K562 (cell line): ENCODE data around the gene COL15A1. TPM values are rescaled to one million over a fixed set of nuclear protein-coding genes. Genes with fewer than 3 reads are reported as not detected.

Experiments used
- CBX5 ChIP-seq: IDR thresholded peaks from 2 replicates; pipeline ENCODE4 v1.6.1; 2014; ENCODE audit warnings: low read depth, borderline replicate concordance
- FOSL1 ChIP-seq: fragments of 200-800 bp; sonication (Bioruptor generic); conservative IDR thresholded peaks from 2 replicates; pipeline ENCODE4 v1.6.1; 2016; ENCODE audit warnings: missing genetic modification characterization, missing compliant biosample characterization
- HMGN3 ChIP-seq: IDR thresholded peaks from 2 replicates; pipeline ENCODE4 v1.6.1; 2011; ENCODE audit warnings: borderline replicate concordance, low read depth, mild to moderate bottlenecking, mixed read lengths, low read length; ENCODE audit not compliant: insufficient read length; ENCODE audit errors: extremely low read depth
- SMAD2 ChIP-seq: fragments of 150-350 bp; IDR thresholded peaks from 2 replicates; pipeline ENCODE4 v1.6.1; 2014; ENCODE audit warnings: low read depth, mild to moderate bottlenecking, low read length
- ZFP36 ChIP-seq: fragments of 150-350 bp; IDR thresholded peaks from 2 replicates; pipeline ENCODE4 v1.6.1; 2018; ENCODE audit warnings: low read length, low read depth; ENCODE audit not compliant: partially characterized antibody
- ZNF584 ChIP-seq: fragments of 200-800 bp; sonication (Bioruptor generic); IDR thresholded peaks from 2 replicates; pipeline ENCODE4 v1.6.1; 2016; ENCODE audit warnings: low read depth, mild to moderate bottlenecking, missing genetic modification characterization, missing compliant biosample characterization
- polyA plus RNA-seq, 8 experiments: library from polyadenylated mRNA; depleted of rRNA in 4 of 8; stranded (reverse) in 5 of 8; unstranded in 3 of 8; fragments of >200 nt; fragmentation: Nextera tagmentation in 2 of 8; fragmentation: Illumina TruSeq in 1 of 8; extraction: Ambion mirVana in 2 of 8; extraction: Trizol in 1 of 8; gene quantifications; 2 replicates each; pipeline versions ENCODE4 v1.2.1 to v1.2.3, GENCODE V29; 2011 to 2014; ENCODE audit warnings: inconsistent platforms in 1 of 8, missing spikeins in 1 of 8
- total RNA-seq, 7 experiments: library from RNA; depleted of rRNA in 6 of 7; stranded (reverse); fragments of >200 nt in 6 of 7; fragmentation: Illumina TruSeq in 2 of 7; extraction: Trizol in 2 of 7; gene quantifications; 2 replicates each; pipeline versions ENCODE4 v1.2.1 to v1.2.3, GENCODE V29; 2011 to 2021; ENCODE audit warnings: low replicate concordance in 1 of 7
- TF ChIP-seq, protein P1 (sequence below): fragments of 250-450 bp; sonication (Bioruptor Pico); IDR thresholded peaks from 2 replicates; pipeline ENCODE4 v1.4.0; 2020; ENCODE audit warnings: mild to moderate bottlenecking
- TF ChIP-seq, protein P2 (sequence below), 3 experiments: IDR thresholded peaks in 2 of 3; conservative IDR thresholded peaks in 1 of 3; 2 replicates each; pipeline ENCODE4 v1.5.1; 2011 to 2012; ENCODE audit warnings: low read length in 3 of 3, mild to moderate bottlenecking in 3 of 3, control low read depth in 2 of 3, improper control_type of control experiment in 1 of 3, inconsistent platforms in 1 of 3, low read depth in 1 of 3, mixed read lengths in 1 of 3, moderate library complexity in 1 of 3; ENCODE audit not compliant: insufficient read depth in 2 of 3
- TF ChIP-seq, protein P3 (sequence below): sonication (generic); formaldehyde crosslinking; IDR thresholded peaks from 2 replicates; pipeline ENCODE4 v1.8.1; 2023; ENCODE audit warnings: mild to moderate bottlenecking, missing genetic modification reagents
- TF ChIP-seq, protein P4 (sequence below): fragments of 450-650 bp; IDR thresholded peaks from 2 replicates; pipeline ENCODE4 v1.6.1; 2016; ENCODE audit warnings: missing biosample characterization, missing genetic modification characterization
- TF ChIP-seq, protein P5 (sequence below): fragments of 450-650 bp; IDR thresholded peaks from 2 replicates; pipeline ENCODE4 v1.6.1; 2018; ENCODE audit not compliant: partially characterized antibody
- TF ChIP-seq, protein P6 (sequence below): fragments of 250-450 bp; sonication (Bioruptor Pico); IDR thresholded peaks from 2 replicates; pipeline ENCODE4 v1.9.0; 2021; ENCODE audit warnings: mild to moderate bottlenecking, inconsistent platforms

The COL15A1 gene
- total and polyA plus RNA-seq, 9 of the 15 experiments (the other 6 are each of a cell fraction or from before 2014, with no cell fraction given), result 0.46 to 5.1 (median 2.6) TPM

DNA sequence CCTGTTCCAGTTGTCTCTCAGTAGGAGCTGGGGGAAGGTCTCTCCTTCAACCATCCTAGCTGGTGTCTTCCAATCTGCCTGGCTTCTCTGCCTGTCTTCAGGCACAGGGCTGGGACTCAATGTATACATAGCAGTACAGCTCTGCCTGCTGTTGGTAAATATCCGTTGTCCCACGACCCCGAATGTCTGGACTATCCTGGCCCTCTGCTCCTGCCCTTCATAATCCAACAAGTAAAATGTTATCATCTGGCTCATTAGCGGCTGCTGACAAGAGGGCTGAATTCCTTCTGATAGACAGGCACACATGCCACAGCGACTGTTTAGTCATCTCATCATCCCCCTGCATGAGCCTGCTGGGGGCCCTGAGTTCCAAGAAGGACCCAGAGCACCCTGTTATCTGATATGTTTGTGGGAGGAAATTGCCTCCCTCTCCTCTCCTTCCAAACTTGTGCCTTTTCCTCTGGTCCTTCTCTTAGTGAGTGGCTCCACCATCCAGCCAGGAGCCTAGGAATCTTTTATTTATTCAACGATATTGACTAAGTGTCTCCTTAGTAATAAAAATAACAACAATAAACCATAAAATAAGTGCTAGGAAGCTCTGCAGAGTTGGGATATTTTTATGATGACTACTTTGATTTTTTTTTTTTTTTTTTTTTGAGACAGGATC is 131.7 kb downstream of the COL15A1 start (continued):
- TF ChIP-seq HMGN3, result no peak
- TF ChIP-seq, protein P1, sequence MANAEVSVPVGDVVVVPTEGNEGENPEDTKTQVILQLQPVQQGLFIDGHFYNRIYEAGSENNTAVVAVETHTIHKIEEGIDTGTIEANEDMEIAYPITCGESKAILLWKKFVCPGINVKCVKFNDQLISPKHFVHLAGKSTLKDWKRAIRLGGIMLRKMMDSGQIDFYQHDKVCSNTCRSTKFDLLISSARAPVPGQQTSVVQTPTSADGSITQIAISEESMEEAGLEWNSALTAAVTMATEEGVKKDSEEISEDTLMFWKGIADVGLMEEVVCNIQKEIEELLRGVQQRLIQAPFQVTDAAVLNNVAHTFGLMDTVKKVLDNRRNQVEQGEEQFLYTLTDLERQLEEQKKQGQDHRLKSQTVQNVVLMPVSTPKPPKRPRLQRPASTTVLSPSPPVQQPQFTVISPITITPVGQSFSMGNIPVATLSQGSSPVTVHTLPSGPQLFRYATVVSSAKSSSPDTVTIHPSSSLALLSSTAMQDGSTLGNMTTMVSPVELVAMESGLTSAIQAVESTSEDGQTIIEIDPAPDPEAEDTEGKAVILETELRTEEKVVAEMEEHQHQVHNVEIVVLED, result no peak
- TF ChIP-seq, protein P2, sequence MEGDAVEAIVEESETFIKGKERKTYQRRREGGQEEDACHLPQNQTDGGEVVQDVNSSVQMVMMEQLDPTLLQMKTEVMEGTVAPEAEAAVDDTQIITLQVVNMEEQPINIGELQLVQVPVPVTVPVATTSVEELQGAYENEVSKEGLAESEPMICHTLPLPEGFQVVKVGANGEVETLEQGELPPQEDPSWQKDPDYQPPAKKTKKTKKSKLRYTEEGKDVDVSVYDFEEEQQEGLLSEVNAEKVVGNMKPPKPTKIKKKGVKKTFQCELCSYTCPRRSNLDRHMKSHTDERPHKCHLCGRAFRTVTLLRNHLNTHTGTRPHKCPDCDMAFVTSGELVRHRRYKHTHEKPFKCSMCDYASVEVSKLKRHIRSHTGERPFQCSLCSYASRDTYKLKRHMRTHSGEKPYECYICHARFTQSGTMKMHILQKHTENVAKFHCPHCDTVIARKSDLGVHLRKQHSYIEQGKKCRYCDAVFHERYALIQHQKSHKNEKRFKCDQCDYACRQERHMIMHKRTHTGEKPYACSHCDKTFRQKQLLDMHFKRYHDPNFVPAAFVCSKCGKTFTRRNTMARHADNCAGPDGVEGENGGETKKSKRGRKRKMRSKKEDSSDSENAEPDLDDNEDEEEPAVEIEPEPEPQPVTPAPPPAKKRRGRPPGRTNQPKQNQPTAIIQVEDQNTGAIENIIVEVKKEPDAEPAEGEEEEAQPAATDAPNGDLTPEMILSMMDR (IDR thresholded peaks at IDR 0.05 in 2 of 3, conservative IDR thresholded peaks at IDR 0.05 in 1 of 3; ENCODE audit: insufficient read depth in 2 of 3, low read depth in 1 of 3, low read length in 3 of 3), result peak in 1 of 3 experiments; percentile 3; a peak in 1 of 6 replicates
- no peak for TF ChIP-seq ZFP36
- peak; percentile 74 for TF ChIP-seq FOSL1 (tag)
- TF ChIP-seq, protein P3, sequence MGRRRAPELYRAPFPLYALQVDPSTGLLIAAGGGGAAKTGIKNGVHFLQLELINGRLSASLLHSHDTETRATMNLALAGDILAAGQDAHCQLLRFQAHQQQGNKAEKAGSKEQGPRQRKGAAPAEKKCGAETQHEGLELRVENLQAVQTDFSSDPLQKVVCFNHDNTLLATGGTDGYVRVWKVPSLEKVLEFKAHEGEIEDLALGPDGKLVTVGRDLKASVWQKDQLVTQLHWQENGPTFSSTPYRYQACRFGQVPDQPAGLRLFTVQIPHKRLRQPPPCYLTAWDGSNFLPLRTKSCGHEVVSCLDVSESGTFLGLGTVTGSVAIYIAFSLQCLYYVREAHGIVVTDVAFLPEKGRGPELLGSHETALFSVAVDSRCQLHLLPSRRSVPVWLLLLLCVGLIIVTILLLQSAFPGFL, result no peak
- TF ChIP-seq, protein P4, sequence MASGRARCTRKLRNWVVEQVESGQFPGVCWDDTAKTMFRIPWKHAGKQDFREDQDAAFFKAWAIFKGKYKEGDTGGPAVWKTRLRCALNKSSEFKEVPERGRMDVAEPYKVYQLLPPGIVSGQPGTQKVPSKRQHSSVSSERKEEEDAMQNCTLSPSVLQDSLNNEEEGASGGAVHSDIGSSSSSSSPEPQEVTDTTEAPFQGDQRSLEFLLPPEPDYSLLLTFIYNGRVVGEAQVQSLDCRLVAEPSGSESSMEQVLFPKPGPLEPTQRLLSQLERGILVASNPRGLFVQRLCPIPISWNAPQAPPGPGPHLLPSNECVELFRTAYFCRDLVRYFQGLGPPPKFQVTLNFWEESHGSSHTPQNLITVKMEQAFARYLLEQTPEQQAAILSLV (tag), result no peak
- TF ChIP-seq, protein P5, sequence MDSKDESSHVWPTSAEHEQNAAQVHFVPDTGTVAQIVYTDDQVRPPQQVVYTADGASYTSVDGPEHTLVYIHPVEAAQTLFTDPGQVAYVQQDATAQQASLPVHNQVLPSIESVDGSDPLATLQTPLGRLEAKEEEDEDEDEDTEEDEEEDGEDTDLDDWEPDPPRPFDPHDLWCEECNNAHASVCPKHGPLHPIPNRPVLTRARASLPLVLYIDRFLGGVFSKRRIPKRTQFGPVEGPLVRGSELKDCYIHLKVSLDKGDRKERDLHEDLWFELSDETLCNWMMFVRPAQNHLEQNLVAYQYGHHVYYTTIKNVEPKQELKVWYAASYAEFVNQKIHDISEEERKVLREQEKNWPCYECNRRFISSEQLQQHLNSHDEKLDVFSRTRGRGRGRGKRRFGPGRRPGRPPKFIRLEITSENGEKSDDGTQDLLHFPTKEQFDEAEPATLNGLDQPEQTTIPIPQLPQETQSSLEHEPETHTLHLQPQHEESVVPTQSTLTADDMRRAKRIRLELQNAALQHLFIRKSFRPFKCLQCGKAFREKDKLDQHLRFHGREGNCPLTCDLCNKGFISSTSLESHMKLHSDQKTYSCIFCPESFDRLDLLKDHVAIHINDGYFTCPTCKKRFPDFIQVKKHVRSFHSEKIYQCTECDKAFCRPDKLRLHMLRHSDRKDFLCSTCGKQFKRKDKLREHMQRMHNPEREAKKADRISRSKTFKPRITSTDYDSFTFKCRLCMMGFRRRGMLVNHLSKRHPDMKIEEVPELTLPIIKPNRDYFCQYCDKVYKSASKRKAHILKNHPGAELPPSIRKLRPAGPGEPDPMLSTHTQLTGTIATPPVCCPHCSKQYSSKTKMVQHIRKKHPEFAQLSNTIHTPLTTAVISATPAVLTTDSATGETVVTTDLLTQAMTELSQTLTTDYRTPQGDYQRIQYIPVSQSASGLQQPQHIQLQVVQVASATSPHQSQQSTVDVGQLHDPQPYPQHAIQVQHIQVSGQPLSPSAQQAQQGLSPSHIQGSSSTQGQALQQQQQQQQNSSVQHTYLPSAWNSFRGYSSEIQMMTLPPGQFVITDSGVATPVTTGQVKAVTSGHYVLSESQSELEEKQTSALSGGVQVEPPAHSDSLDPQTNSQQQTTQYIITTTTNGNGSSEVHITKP, result peak; percentile 85
- TF ChIP-seq, protein P6, sequence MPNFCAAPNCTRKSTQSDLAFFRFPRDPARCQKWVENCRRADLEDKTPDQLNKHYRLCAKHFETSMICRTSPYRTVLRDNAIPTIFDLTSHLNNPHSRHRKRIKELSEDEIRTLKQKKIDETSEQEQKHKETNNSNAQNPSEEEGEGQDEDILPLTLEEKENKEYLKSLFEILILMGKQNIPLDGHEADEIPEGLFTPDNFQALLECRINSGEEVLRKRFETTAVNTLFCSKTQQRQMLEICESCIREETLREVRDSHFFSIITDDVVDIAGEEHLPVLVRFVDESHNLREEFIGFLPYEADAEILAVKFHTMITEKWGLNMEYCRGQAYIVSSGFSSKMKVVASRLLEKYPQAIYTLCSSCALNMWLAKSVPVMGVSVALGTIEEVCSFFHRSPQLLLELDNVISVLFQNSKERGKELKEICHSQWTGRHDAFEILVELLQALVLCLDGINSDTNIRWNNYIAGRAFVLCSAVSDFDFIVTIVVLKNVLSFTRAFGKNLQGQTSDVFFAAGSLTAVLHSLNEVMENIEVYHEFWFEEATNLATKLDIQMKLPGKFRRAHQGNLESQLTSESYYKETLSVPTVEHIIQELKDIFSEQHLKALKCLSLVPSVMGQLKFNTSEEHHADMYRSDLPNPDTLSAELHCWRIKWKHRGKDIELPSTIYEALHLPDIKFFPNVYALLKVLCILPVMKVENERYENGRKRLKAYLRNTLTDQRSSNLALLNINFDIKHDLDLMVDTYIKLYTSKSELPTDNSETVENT (CRISPR knock-in tag), result no peak
- TF ChIP-seq SMAD2, result no peak
- TF ChIP-seq CBX5, result no peak
- TF ChIP-seq ZNF584 (CRISPR knock-in tag), result peak; percentile 65; the same call in 1 of the 2 replicates
